ENCODE results near the gene ABHD12B. TPM values are rescaled to one million over a fixed set of nuclear protein-coding genes. Genes with fewer than 3 reads are reported as not detected.

ABHD12B gene, protein sequence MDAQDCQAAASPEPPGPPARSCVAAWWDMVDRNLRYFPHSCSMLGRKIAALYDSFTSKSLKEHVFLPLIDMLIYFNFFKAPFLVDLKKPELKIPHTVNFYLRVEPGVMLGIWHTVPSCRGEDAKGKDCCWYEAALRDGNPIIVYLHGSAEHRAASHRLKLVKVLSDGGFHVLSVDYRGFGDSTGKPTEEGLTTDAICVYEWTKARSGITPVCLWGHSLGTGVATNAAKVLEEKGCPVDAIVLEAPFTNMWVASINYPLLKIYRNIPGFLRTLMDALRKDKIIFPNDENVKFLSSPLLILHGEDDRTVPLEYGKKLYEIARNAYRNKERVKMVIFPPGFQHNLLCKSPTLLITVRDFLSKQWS
- 9.0 and 13.4 TPM in 2 replicates for total RNA-seq (2014; rRNA removed; shearing (Covaris generic))
- 52.8 and 56.9 TPM in 2 replicates for polyA plus RNA-seq (2016; fragmentation: Nextera tagmentation; extraction: Ambion mirVana)
- long read RNA-seq, partial matches to known transcripts = 0 of 2 reads
- long read RNA-seq, other reads (novel, unspliced or antisense) = 2 of 2 reads

DNA sequence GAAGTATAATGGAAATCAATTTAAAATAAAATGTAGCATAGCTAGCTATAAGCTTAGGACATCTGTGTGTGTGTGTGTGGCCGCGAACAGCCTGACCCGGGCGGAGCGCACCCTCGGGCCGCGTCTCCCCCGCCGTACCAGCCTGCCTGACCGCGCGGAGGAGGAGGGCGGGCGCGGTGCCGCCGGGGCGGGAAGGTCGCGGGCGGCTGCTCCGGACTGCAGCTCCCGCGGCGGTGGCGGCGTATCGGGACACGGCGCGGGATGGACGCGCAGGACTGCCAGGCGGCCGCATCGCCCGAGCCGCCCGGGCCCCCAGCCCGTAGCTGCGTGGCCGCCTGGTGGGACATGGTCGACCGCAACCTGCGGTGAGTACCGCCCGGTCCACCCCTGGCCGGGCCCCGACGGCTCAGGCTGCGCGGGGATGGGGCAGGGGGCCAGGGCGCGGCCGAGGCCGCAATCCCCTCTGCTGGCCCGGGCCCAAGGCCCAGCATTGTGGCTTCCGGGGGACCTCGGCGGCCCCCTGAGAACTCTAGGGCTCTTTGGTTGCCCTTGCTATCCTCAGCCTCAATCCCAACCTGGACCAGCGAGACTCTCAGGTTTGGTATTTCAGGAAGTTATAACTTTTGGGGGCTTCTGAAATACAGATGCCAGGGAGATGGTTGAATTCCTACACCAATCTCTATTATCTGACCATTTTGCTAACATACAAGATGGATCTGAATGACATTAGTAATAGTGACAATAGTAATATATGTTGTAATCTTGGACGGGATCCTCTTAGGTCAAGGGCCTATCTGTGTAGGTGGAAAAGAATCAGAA is at the start of gene ABHD12B:
TSS of gene ABHD12B (plus strand) at position 140 of the 819 bp plus-strand sequence. CDS start at position 262, 122 bp downstream.
- Mint-ChIP-seq H3K36me3 (ENCODE audit: low read depth) (no peaks in the 10 kb centered on the region), H3K27ac (no peak within 1 kb of the TSS), H3K4me3 (peak within 1 kb of the TSS; percentile 59), H3K4me1 (peaks cover 17% of the 10 kb centered on the region), H3K9me3 (no peaks in the 10 kb centered on the region), H3K27me3 (ENCODE audit: insufficient read depth, low read depth, poor library complexity) (peaks cover 17% of the 10 kb centered on the region)
- peak; percentile 91 for ATAC-seq
- Histone ChIP-seq H3F3A (replicated peaks; ENCODE audit: low read depth) (0 out of 2 replicates have a peak, but pooled peaks cover 7% of the 10 kb centered on the region), H3K4me3 (peak within 1 kb of the TSS; percentile 55), H3K4me1 (ENCODE audit: insufficient read depth) (peaks cover 13% of the 10 kb centered on the region), H3K4me2 (peak within 1 kb of the TSS; percentile 82), H3K79me2 (replicated peaks; ENCODE audit: insufficient read depth) (no peaks in the 10 kb centered on the region), H3K36me3 (ENCODE audit: insufficient read depth) (no peaks in the 10 kb centered on the region), H3K27me3 (ENCODE audit: insufficient read depth) (peaks cover 39% of the 10 kb centered on the region), H3K9me2 (ENCODE audit: insufficient read depth) (no peaks in the 10 kb centered on the region), H2AFZ (peak within 1 kb of the TSS; percentile 83), H3K27ac (ENCODE audit: low read depth) (no peak within 1 kb of the TSS), H4K20me1 (replicated peaks; ENCODE audit: insufficient read depth) (no peaks in the 10 kb centered on the region)
- TF ChIP-seq NANOG (IDR thresholded peaks at IDR 0.05; ENCODE audit: borderline replicate concordance) (no peak), JUNB (IDR thresholded peaks at IDR 0.05; ENCODE audit: unreplicated experiment) (no peak), ZNF331 (CRISPR knock-in tag; IDR thresholded peaks at IDR 0.05; ENCODE audit: low read depth) (no peak), STAT1 (IDR thresholded peaks at IDR 0.05; ENCODE audit: unreplicated experiment) (no peak), EZH2 (IDR thresholded peaks at IDR 0.05; ENCODE audit: low read depth, unreplicated experiment) (no peak)
- TF ChIP-seq, protein P1, sequence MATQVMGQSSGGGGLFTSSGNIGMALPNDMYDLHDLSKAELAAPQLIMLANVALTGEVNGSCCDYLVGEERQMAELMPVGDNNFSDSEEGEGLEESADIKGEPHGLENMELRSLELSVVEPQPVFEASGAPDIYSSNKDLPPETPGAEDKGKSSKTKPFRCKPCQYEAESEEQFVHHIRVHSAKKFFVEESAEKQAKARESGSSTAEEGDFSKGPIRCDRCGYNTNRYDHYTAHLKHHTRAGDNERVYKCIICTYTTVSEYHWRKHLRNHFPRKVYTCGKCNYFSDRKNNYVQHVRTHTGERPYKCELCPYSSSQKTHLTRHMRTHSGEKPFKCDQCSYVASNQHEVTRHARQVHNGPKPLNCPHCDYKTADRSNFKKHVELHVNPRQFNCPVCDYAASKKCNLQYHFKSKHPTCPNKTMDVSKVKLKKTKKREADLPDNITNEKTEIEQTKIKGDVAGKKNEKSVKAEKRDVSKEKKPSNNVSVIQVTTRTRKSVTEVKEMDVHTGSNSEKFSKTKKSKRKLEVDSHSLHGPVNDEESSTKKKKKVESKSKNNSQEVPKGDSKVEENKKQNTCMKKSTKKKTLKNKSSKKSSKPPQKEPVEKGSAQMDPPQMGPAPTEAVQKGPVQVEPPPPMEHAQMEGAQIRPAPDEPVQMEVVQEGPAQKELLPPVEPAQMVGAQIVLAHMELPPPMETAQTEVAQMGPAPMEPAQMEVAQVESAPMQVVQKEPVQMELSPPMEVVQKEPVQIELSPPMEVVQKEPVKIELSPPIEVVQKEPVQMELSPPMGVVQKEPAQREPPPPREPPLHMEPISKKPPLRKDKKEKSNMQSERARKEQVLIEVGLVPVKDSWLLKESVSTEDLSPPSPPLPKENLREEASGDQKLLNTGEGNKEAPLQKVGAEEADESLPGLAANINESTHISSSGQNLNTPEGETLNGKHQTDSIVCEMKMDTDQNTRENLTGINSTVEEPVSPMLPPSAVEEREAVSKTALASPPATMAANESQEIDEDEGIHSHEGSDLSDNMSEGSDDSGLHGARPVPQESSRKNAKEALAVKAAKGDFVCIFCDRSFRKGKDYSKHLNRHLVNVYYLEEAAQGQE (IDR thresholded peaks at IDR 0.05; ENCODE audit: unreplicated experiment) = no peak
- TF ChIP-seq, protein P2, sequence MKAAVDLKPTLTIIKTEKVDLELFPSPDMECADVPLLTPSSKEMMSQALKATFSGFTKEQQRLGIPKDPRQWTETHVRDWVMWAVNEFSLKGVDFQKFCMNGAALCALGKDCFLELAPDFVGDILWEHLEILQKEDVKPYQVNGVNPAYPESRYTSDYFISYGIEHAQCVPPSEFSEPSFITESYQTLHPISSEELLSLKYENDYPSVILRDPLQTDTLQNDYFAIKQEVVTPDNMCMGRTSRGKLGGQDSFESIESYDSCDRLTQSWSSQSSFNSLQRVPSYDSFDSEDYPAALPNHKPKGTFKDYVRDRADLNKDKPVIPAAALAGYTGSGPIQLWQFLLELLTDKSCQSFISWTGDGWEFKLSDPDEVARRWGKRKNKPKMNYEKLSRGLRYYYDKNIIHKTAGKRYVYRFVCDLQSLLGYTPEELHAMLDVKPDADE (IDR thresholded peaks at IDR 0.05) = no peak
- TF ChIP-seq, protein P3, sequence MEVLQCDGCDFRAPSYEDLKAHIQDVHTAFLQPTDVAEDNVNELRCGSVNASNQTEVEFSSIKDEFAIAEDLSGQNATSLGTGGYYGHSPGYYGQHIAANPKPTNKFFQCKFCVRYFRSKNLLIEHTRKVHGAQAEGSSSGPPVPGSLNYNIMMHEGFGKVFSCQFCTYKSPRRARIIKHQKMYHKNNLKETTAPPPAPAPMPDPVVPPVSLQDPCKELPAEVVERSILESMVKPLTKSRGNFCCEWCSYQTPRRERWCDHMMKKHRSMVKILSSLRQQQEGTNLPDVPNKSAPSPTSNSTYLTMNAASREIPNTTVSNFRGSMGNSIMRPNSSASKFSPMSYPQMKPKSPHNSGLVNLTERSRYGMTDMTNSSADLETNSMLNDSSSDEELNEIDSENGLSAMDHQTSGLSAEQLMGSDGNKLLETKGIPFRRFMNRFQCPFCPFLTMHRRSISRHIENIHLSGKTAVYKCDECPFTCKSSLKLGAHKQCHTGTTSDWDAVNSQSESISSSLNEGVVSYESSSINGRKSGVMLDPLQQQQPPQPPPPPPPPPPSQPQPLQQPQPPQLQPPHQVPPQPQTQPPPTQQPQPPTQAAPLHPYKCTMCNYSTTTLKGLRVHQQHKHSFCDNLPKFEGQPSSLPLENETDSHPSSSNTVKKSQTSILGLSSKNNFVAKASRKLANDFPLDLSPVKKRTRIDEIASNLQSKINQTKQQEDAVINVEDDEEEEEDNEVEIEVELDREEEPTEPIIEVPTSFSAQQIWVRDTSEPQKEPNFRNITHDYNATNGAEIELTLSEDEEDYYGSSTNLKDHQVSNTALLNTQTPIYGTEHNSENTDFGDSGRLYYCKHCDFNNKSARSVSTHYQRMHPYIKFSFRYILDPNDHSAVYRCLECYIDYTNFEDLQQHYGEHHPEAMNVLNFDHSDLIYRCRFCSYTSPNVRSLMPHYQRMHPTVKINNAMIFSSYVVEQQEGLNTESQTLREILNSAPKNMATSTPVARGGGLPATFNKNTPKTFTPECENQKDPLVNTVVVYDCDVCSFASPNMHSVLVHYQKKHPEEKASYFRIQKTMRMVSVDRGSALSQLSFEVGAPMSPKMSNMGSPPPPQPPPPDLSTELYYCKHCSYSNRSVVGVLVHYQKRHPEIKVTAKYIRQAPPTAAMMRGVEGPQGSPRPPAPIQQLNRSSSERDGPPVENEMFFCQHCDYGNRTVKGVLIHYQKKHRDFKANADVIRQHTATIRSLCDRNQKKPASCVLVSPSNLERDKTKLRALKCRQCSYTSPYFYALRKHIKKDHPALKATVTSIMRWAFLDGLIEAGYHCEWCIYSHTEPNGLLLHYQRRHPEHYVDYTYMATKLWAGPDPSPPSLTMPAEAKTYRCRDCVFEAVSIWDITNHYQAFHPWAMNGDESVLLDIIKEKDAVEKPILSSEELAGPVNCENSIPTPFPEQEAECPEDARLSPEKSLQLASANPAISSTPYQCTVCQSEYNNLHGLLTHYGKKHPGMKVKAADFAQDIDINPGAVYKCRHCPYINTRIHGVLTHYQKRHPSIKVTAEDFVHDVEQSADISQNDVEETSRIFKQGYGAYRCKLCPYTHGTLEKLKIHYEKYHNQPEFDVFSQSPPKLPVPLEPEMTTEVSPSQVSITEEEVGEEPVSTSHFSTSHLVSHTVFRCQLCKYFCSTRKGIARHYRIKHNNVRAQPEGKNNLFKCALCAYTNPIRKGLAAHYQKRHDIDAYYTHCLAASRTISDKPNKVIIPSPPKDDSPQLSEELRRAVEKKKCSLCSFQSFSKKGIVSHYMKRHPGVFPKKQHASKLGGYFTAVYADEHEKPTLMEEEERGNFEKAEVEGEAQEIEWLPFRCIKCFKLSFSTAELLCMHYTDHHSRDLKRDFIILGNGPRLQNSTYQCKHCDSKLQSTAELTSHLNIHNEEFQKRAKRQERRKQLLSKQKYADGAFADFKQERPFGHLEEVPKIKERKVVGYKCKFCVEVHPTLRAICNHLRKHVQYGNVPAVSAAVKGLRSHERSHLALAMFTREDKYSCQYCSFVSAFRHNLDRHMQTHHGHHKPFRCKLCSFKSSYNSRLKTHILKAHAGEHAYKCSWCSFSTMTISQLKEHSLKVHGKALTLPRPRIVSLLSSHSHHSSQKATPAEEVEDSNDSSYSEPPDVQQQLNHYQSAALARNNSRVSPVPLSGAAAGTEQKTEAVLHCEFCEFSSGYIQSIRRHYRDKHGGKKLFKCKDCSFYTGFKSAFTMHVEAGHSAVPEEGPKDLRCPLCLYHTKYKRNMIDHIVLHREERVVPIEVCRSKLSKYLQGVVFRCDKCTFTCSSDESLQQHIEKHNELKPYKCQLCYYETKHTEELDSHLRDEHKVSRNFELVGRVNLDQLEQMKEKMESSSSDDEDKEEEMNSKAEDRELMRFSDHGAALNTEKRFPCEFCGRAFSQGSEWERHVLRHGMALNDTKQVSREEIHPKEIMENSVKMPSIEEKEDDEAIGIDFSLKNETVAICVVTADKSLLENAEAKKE (CRISPR knock-in tag; IDR thresholded peaks at IDR 0.05) = no peak
- peak; percentile 52 for DNase-seq (ENCODE audit: low spot score)

Measured in GM23338 (cell line).